Measurements from ENCODE around the gene TFF2.

TFF2 gene

GRCh38 chr21:42364304-42364865 lies 13.6 kb upstream of the TFF2 start:
- DNase-seq: no peak

- DNase-seq: no peak
These were observed 12.5 kb upstream of the TFF2 start for GRCh38 chr21:42363312-42363711.

- no peak for DNase-seq
These were observed 11.9 kb upstream of the TFF2 start for GRCh38 chr21:42362700-42363099.

GRCh38 chr21:42362198-42362597 lies 11.4 kb upstream of the TFF2 start:
- no peak for DNase-seq

DNA sequence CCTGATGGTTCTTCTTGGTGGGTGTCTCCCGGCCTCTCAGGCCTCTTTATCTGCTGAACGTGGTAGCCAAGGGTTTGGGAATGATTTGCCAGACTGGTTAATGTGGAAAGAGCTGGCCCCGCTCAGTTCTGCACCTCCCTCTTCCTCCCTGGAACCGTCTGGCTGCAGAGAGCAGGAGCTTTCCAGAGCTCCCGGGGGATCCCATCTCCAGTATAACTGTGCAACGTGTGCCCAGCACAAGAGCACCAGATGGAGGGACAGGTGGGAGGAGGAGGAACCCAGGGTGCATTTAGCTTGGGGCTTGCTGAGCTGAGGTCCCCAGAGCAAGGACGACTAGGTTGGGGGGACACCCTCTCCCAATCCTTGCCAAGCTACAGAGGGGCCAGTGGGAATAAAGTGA lies 10.5 kb upstream of the TFF2 start:
- DNase-seq: no peak

GRCh38 chr21:42360317-42360716 lies 9.5 kb upstream of the TFF2 start:
- no peak for DNase-seq

- no peak for DNase-seq
These were observed 8.1 kb upstream of the TFF2 start for GRCh38 chr21:42358937-42359336.

DNA sequence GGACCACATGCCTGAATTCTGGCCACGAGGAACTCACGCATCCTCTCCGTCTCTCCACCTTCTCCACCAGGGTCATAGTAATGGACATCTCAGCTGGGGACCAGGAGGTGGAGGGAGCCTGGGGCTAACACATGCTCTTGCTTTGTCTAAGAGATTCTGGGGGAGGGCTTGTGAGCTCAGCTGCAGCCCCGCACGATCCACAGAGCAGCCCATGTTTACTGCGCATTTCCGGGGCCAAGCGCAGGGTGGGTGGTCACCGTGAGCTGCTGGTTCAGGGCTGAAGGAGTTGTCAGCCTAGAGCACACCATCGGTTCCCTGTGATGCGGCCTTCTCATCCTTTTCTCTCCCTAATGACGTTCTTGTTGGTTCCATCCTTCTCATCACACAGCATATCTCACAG lies 7.5 kb upstream of the TFF2 start:
- DNase-seq: no peak

DNA sequence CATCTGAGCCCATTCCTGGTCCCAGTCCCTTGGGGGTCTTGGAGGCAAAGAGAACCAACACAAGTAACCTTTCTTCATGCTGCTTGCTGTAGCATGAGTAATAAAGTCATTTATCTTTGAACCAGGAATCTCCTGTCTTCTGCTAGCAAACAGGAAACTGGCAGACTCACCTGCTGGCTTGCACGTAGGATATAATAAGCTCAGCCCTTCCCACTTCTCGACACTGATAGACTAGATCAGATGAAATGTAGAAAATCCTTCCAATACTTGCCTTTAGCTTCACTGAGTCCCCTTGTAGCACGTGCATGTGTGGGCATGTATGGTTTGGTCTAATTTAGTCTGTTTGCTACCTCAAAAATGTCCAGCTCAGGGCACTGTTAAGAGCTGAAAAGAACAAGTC lies 6.5 kb upstream of the TFF2 start:
- no peak for DNase-seq

GRCh38 chr21:42356650-42357049 lies 5.9 kb upstream of the TFF2 start:
- no peak for DNase-seq

DNA sequence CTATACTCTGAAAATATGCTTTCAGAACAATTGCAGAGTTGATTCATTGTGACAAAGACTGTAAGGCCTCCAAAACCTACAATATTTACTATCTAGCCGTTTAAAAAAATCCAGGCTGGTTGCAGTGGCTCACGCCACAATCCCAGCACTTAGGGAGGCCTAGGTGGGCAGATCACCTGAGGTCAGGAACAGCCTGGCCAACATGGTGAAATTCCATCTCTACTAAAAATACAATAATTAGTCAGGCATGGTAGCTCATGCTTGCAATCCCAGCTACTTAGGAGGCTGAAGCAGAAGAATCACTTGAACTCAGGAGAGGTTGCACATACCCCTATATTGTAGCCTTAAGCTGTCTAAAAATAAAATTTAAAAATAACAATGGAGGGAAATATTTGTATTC lies 5.3 kb upstream of the TFF2 start:
- no peak for DNase-seq

DNA sequence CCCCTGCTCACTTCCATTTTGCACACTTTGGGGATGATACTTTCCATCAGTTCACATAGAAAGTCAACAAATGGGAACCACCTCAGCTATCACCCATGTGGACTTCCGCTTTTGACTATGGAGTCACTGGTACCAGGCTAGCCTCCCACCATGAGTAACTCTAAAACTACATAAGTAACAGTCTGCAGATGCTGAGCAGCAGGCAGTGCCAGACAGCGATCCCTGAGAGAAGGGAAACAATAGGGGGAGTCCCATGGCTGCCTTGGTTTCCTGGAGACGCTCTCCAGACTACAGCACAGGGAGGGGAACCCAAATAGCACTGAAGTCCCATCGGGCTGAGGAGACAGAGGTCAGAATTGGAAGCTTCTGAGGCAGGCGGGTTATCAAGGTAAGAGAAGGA lies 2.8 kb upstream of the TFF2 start:
- DNase-seq: no peak

- DNase-seq: no peak
These were observed 1.8 kb upstream of the TFF2 start for GRCh38 chr21:42352441-42353095.

GRCh38 chr21:42351626-42352440 lies 1.0 kb upstream of the TFF2 start:
- DNase-seq: no peak

- no peak for DNase-seq
These were observed 380 bp downstream of the TFF2 start for GRCh38 chr21:42350318-42350910.

DNA sequence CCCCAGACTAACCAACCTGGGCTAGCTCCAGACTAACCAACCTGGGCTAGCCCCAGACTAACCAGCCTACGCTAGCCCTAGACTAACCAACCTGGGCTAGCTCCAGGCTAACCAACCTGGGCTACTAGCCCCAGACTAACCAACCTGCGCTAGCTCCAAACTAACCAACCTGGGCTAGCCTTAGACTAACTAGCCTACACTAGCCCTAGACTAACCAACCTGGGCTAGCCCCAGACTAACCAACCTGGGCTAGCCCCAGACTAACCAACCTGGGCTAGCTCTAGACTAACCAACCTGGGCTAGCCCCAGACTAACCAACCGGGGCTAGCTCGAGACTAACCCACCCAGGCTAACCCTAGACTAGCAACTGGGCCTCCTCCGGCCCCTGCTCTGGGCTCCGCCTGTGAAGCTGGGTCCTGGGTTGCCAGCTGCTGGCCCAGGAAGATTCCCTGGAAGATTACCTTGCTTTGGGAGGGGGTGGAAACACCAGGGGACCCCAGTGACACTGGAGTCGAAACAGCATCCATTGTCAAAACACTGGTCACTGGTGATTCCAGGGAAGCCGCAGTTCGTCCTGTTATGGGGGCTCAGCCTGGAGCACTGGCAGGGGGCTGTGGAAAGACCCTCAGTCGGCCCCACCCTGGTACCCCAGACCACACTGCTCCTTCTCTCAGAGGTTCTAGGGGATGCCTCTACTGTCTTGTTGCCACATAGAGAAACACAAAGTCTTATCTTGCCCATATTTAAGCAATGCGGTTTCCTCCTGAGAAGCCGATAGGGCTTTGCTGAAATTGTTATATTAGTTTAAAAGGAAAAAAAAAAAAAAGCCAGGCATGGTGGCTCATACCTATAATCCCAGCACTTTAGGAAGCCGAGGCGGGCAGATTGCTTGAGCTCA lies 1.1 kb downstream of the TFF2 start:
- no peak for DNase-seq

DNA sequence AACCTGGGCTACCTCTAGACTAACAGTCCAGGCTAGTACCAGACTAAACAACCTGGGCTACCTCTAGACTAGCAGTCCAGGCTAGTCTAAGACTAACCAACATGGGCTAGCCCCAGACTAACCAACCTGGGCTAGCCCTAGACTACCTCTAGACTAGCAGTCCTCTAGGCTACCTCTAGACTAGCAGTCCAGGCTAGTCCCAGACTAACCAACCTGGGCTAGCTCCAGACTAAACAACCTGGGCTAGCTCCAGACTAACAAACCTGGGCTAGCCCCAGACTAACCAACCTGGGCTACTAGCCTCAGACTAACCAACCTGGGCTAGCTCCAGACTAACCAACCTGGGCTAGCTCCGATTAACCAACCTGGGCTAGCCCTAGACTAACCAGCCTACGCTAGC lies 2.0 kb downstream of the TFF2 start:
- no peak for DNase-seq

DNA sequence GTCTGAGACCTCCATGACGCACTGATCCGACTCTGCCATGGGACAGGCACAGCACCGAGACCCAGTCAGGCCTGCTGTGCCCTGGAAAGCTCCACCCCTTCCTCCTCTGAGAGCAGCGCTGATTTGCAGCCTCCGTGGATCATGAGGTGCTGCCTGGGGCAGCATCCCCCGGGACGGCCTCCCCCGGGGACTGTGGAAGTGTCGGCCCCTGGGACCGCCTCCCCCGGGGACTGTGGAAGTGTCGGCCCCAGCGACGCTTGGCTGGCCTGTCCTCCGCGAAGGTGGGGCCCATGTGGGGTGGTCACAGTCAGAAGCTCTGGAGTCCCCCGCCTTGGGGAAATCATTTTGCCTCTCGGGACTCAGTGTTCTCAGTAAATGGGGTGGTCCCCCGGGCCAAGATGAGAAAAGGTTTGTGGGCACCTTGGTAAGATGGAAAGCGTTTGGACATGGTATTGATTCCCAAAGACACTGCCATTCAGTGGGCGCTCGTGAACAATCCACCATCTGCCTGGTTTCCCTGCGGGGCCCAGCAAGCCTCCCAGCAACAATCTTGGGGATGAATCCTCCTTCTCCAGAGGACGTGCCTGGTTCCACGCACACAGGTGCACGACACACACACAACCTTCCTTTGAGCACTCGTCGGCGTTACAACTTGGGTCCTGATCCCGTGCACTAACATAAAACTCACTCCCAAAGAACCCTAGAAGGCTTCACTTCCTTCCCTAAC lies 3.0 kb downstream of the TFF2 start:
- DNase-seq: no peak

- no peak for DNase-seq
These were observed 3.8 kb downstream of the TFF2 start for GRCh38 chr21:42346866-42347600.

- no peak for DNase-seq
These were observed 4.4 kb downstream of the TFF2 start for GRCh38 chr21:42346441-42346840.

- DNase-seq: no peak
These were observed 6.2 kb downstream of the TFF2 start for GRCh38 chr21:42344631-42345030.
